Upper lobe of left lung (tissue), 4 donors: ENCODE data around the gene GNAS.

ENCODE experiments used
- EP300 ChIP-seq, 4 donors: sonication (generic); formaldehyde crosslinking; IDR thresholded peaks; one replicate each; pipeline ENCODE4 v1.5.1; 2017; ENCODE audit warnings: antibody characterized with exemption in 4 of 4, control low read depth in 2 of 4
- POLR2AphosphoS5 ChIP-seq, 2 donors: sonication (generic); formaldehyde crosslinking; IDR thresholded peaks; one replicate each; pipeline ENCODE4 v1.5.1; 2017; ENCODE audit warnings: antibody characterized with exemption in 2 of 2

DNA sequence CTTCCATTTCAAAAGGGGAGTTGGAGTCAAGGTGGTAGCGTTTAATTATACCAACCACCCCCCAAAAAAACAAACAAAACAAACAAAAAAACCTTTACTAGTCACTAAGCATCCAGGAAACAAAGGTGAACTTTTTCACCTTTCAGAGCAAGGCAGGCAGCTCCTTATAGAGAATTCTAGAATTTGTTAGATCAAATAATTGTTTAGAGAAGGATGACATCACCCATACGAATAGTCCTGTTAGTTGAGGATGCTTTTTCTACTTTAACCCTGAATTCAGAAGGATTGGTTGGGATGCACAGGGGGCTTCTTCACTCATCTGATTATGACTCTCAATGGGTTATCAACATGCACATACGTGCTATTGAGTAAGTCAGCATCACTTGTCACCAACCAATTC is 44.3 kb downstream of the GNAS start:
- TF ChIP-seq POLR2AphosphoS5 (IDR thresholded peaks at IDR 0.05) (no peak), EP300 (IDR thresholded peaks at IDR 0.05) (no peak)
